K562 (cell line): ENCODE results near the gene ZNF562. TPM values are rescaled to one million over a fixed set of nuclear protein-coding genes. Genes with fewer than 3 reads are reported as not detected.

Experiments
- CBX3 ChIP-seq, 2 experiments: IDR thresholded peaks; 1 replicate in 1 of 2; 2 replicates in 1 of 2; pipeline ENCODE4 v1.6.1; 2012; ENCODE audit warnings: inconsistent platforms in 2 of 2, low read length in 2 of 2, borderline replicate concordance in 1 of 2, control low read depth in 1 of 2
- CC2D1A ChIP-seq: fragments of 450-650 bp; IDR thresholded peaks from 2 replicates; pipeline ENCODE4 v1.6.1; 2017; ENCODE audit warnings: mild to moderate bottlenecking
- CHAMP1 ChIP-seq: fragments of 450-650 bp; IDR thresholded peaks from 2 replicates; pipeline ENCODE4 v1.6.1; 2016; ENCODE audit warnings: mild to moderate bottlenecking
- CSDE1 ChIP-seq, 2 experiments: fragments of 450-650 bp; IDR thresholded peaks; 2 replicates each; pipeline ENCODE4 v1.6.1; 2016; ENCODE audit warnings: mild to moderate bottlenecking in 1 of 2
- DPF2 ChIP-seq: fragments of 450-650 bp; IDR thresholded peaks from 2 replicates; pipeline ENCODE4 v1.6.1; 2016
- E2F1 ChIP-seq: sonication (generic); formaldehyde crosslinking; IDR thresholded peaks from 2 replicates; pipeline ENCODE4 v1.8.1; 2023; ENCODE audit warnings: mild to moderate bottlenecking, missing genetic modification reagents, moderate library complexity
- ELF1 ChIP-seq: fragments of 200-800 bp; sonication (Bioruptor generic); IDR thresholded peaks from 2 replicates; pipeline ENCODE4 v1.6.1; 2016; ENCODE audit warnings: missing genetic modification characterization, missing compliant biosample characterization
- ELF4 ChIP-seq: fragments of 450-650 bp; formaldehyde crosslinking; IDR thresholded peaks from 2 replicates; pipeline ENCODE4 v1.4.0; 2022; ENCODE audit warnings: missing genetic modification characterization
- GABPA ChIP-seq: fragments of 200-800 bp; sonication (Bioruptor generic); conservative IDR thresholded peaks from 2 replicates; pipeline ENCODE4 v1.6.1; 2016; ENCODE audit warnings: low read depth, missing genetic modification characterization, missing compliant biosample characterization
- MNT ChIP-seq, 2 experiments: fragments of 450-650 bp; conservative IDR thresholded peaks; 2 replicates each; pipeline ENCODE4 v1.6.1; 2017; ENCODE audit warnings: mild to moderate bottlenecking in 2 of 2, moderate library complexity in 2 of 2
- MYNN ChIP-seq, 2 experiments: sonication (generic); formaldehyde crosslinking in 1 of 2; IDR thresholded peaks; 2 replicates each; pipeline versions ENCODE4 v1.5.0 to v1.6.1; 2016 to 2020; ENCODE audit warnings: antibody characterized with exemption in 1 of 2, missing genetic modification reagents in 1 of 2
- NFE2 ChIP-seq: IDR thresholded peaks from 2 replicates; pipeline ENCODE4 v1.6.1; 2014; ENCODE audit warnings: antibody characterized with exemption, low read depth
- PRDM10 ChIP-seq: fragments of 450-650 bp; IDR thresholded peaks from 2 replicates; pipeline ENCODE4 v1.6.1; 2018; ENCODE audit not compliant: partially characterized antibody
- SAP30 ChIP-seq: fragments of 200-600 bp; sonication (generic); IDR thresholded peaks from 2 replicates; pipeline ENCODE4 v1.6.1; 2012; ENCODE audit warnings: borderline replicate concordance, low read depth, mild to moderate bottlenecking, moderate library complexity, low read length, control low read depth, inconsistent platforms; ENCODE audit not compliant: insufficient read depth, poor library complexity, severe bottlenecking
- SRF ChIP-seq, 2 experiments: fragments of 250-450, 450-650 bp in 1 of 2; sonication (Bioruptor Pico) in 1 of 2; sonication (generic) in 1 of 2; formaldehyde crosslinking; IDR thresholded peaks; 2 replicates each; pipeline versions ENCODE4 v1.5.0 to v1.5.1; 2020 to 2022; ENCODE audit warnings: mild to moderate bottlenecking in 1 of 2, missing genetic modification reagents in 1 of 2
- ZNF263 ChIP-seq: sonication (generic); formaldehyde crosslinking; IDR thresholded peaks from 2 replicates; pipeline ENCODE4 v1.8.0; 2022; ENCODE audit warnings: mild to moderate bottlenecking, missing genetic modification reagents, borderline replicate concordance
- ZNF324 ChIP-seq: fragments of 250-450 bp; sonication (Bioruptor Pico); IDR thresholded peaks from 2 replicates; pipeline ENCODE4 v1.4.0; 2020; ENCODE audit warnings: mild to moderate bottlenecking
- polyA plus RNA-seq, 8 experiments: library from polyadenylated mRNA; depleted of rRNA in 4 of 8; stranded (reverse) in 5 of 8; unstranded in 3 of 8; fragments of >200 nt; fragmentation: Nextera tagmentation in 2 of 8; fragmentation: Illumina TruSeq in 1 of 8; extraction: Ambion mirVana in 2 of 8; extraction: Trizol in 1 of 8; gene quantifications; 2 replicates each; pipeline versions ENCODE4 v1.2.1 to v1.2.3, GENCODE V29; 2011 to 2014; ENCODE audit warnings: inconsistent platforms in 1 of 8, missing spikeins in 1 of 8
- total RNA-seq, 7 experiments: library from RNA; depleted of rRNA in 6 of 7; stranded (reverse); fragments of >200 nt in 6 of 7; fragmentation: Illumina TruSeq in 2 of 7; extraction: Trizol in 2 of 7; gene quantifications; 2 replicates each; pipeline versions ENCODE4 v1.2.1 to v1.2.3, GENCODE V29; 2011 to 2021; ENCODE audit warnings: low replicate concordance in 1 of 7

ZNF562 gene
- total and polyA plus RNA-seq, 9 of the 15 experiments (the other 6 are each of a cell fraction or from before 2014, with no cell fraction given): 11.8 to 46.9 (median 20.8) TPM

- TF ChIP-seq NFE2: no peak
- TF ChIP-seq ZNF324 (CRISPR knock-in tag): no peak
- TF ChIP-seq ZNF263 (CRISPR knock-in tag): peak; percentile 91
- peak; percentile 59; the same call in 1 of the 2 replicates for TF ChIP-seq MYNN (IDR thresholded peaks at IDR 0.05)
- TF ChIP-seq MYNN (CRISPR knock-in tag; IDR thresholded peaks at IDR 0.05): no peak
- peak; percentile 90 for TF ChIP-seq CHAMP1
- TF ChIP-seq MNT (conservative IDR thresholded peaks at IDR 0.05): peak; percentile 83 to 93
- peak; percentile 97 for TF ChIP-seq GABPA (tag)
- TF ChIP-seq CBX3 (IDR thresholded peaks at IDR 0.05; ENCODE audit: borderline replicate concordance in 1 of 2, low read length in 2 of 2): peak in 1 of 2 experiments; percentile 82; a peak in 1 of 3 replicates
- peak; percentile 39; the same call in 1 of the 2 replicates for TF ChIP-seq ELF4 (CRISPR knock-in tag)
- TF ChIP-seq SAP30: peak; percentile 48
- 0 out of 2 replicates have a peak, but pooled peaks have one; percentile 30 for TF ChIP-seq ELF1
- peak; percentile 90 for TF ChIP-seq CC2D1A
- peak in 1 of 2 experiments; percentile 68; a peak in 2 of 4 replicates for TF ChIP-seq CSDE1 (IDR thresholded peaks at IDR 0.05)
- TF ChIP-seq E2F1 (CRISPR knock-in tag): no peak
- TF ChIP-seq PRDM10: peak; percentile 78
- peak in 1 of 2 experiments; percentile 56; a peak in 1 of 4 replicates for TF ChIP-seq SRF (CRISPR knock-in tag; IDR thresholded peaks at IDR 0.05)
- peak; percentile 45 for TF ChIP-seq DPF2
Measured at GRCh38 chr19:9621156-9622037, 53.5 kb downstream of the ZNF562 start, which contains the start of gene ZNF561 (continued).
